Measurements from ENCODE around the gene LRRC23.

LRRC23 gene

DNA sequence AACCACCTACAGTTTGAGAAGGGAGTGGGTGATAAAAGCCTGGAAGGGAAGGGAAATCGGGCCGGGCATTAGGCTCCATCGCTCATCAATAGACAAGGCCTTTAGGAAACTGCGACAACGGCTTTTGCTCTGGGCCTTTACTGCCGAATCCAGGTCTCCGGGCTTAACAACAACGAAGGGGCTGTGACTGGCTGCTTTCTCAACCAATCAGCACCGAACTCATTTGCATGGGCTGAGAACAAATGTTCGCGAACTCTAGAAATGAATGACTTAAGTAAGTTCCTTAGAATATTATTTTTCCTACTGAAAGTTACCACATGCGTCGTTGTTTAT is 38.7 kb downstream of the LRRC23 start:
- H3K4me1 ChIP-seq (ENCODE audit: control insufficient read depth in 2 of 2, insufficient read depth in 2 of 2, low read length in 2 of 2) = peaks cover 39 to 40% of the 10 kb centered on the region in 2 donors

DNA sequence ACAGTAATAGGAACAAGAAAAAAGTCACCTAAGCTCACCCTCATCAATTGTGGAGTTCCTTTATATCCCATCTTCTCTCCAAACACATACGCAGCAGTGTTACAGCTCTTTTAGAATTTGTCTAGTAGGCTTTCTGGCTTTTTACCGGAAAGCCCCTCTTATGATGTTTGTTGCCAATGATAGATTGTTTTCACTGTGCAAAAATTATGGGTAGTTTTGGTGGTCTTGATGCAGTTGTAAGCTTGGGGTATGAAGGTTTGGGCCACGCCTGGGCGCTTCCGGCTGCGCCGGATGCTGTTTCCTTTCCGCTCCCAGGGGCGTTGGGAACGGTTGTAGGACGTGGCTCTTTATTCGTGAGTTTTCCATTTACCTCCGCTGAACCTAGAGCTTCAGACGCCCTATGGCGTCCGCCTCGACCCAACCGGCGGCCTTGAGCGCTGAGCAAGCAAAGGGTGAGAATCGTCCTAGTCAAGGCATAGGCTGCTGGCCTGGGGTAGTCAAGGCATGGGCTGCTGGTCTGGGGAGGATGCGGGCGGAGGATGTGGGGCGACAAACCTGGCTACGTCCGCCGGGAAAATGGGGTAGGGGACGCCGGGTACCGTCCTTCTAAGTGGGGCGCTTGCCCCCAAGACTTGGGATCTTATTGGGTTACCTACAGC is 39.2 kb downstream of the LRRC23 start, which contains the start of the genes C12orf57 and RNU7-1:
Gene C12orf57 (plus strand): TSS at position 301 of the 659 bp plus-strand sequence. CDS start 100 bp downstream, at position 401.
Gene RNU7-1 (plus strand): TSS at position 95 of the 659 bp plus-strand sequence.
- Histone ChIP-seq H3K9ac (ENCODE audit: low read depth in 1 of 2, low read length in 2 of 2) (peak within 1 kb of the TSS; percentile 96 to 97), H3K4me3 (ENCODE audit: low read length in 2 of 2) (peak within 1 kb of the TSS; percentile 88 to 91), H3K4me1 (ENCODE audit: control insufficient read depth in 2 of 2, insufficient read depth in 2 of 2, low read length in 2 of 2) (peaks cover 37 to 38% of the 10 kb centered on the region in 2 donors), H3K9me3 (ENCODE audit: control insufficient read depth in 2 of 2, low read length in 2 of 2) (no peaks in the 10 kb centered on the region), H3K27me3 (ENCODE audit: control insufficient read depth in 2 of 2, insufficient read depth in 2 of 2, low read length in 2 of 2) (no peaks in the 10 kb centered on the region), H3K27ac (ENCODE audit: low read depth in 2 of 2, low read length in 2 of 2) (peak within 1 kb of the TSS; percentile 98 to 100), H3K36me3 (ENCODE audit: control insufficient read depth in 2 of 2, insufficient read depth in 2 of 2, low read length in 2 of 2) (peaks cover 10 to 14% of the 10 kb centered on the region in 2 donors)

More for the DNA sequence above, 38.7 kb downstream of the LRRC23 start:
- Histone ChIP-seq H3K27me3 (ENCODE audit: control insufficient read depth in 2 of 2, insufficient read depth in 2 of 2, low read length in 2 of 2) (no peaks in the 10 kb centered on the region), H3K9me3 (ENCODE audit: control insufficient read depth in 2 of 2, low read length in 2 of 2) (no peaks in the 10 kb centered on the region), H3K4me3 (ENCODE audit: low read length in 2 of 2) (peak overlapping the region; percentile 88 to 91), H3K9ac (ENCODE audit: low read depth in 1 of 2, low read length in 2 of 2) (peak overlapping the region; percentile 96 to 97), H3K36me3 (ENCODE audit: control insufficient read depth in 2 of 2, insufficient read depth in 2 of 2, low read length in 2 of 2) (peaks cover 10 to 14% of the 10 kb centered on the region in 2 donors), H3K27ac (ENCODE audit: low read depth in 2 of 2, low read length in 2 of 2) (peak overlapping the region; percentile 98 to 100)

DNA sequence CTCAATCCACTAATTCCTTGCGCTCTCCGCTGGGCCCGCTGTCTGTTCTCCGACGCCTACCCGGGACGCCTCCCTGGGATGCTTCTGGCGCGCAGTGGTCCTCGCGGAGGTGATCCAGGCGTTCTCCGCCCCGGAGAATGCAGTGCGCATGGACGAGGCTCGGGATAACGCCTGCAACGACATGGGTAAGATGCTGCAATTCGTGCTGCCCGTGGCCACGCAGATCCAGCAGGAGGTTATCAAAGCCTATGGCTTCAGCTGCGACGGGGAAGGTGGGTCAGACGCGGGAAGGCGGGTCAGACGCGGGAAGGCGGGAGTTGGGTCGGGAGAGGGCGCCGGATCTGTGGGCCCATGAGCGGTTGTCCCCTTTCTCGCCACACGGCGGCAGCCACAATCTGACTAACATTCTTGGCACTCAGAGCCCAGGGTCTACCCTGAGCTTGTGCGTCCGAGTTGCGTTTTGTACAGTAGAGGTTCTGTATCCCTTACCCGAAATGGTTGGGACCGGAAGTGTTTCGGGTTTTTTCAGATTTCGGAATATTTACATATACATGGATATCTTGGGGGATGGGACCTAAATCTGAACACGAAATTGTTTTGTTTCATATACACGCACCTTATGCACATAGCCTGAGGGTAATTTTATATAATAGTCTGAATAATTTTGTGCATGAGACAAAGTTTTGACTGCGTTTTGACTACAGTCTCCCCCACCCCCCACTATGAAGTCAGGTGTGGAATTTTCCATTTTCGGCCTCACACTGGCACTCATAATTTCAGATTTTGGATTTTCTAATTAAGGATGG is 40.0 kb downstream of the LRRC23 start:
- H3K36me3 ChIP-seq (ENCODE audit: control insufficient read depth in 2 of 2, insufficient read depth in 2 of 2, low read length in 2 of 2) = peaks cover 10 to 14% of the 10 kb centered on the region in 2 donors
- H3K27ac ChIP-seq (ENCODE audit: low read depth in 2 of 2, low read length in 2 of 2) = peak overlapping the region; percentile 98 to 100
- H3K4me1 ChIP-seq (ENCODE audit: control insufficient read depth in 2 of 2, insufficient read depth in 2 of 2, low read length in 2 of 2) = peaks cover 41 to 44% of the 10 kb centered on the region in 2 donors
- H3K27me3 ChIP-seq (ENCODE audit: control insufficient read depth in 2 of 2, insufficient read depth in 2 of 2, low read length in 2 of 2) = no peaks in the 10 kb centered on the region
- H3K4me3 ChIP-seq (ENCODE audit: low read length in 2 of 2) = peak overlapping the region; percentile 88 to 91
- H3K9me3 ChIP-seq (ENCODE audit: control insufficient read depth in 2 of 2, low read length in 2 of 2) = no peaks in the 10 kb centered on the region
- H3K9ac ChIP-seq (ENCODE audit: low read depth in 1 of 2, low read length in 2 of 2) = peak overlapping the region; percentile 96 to 97

DNA sequence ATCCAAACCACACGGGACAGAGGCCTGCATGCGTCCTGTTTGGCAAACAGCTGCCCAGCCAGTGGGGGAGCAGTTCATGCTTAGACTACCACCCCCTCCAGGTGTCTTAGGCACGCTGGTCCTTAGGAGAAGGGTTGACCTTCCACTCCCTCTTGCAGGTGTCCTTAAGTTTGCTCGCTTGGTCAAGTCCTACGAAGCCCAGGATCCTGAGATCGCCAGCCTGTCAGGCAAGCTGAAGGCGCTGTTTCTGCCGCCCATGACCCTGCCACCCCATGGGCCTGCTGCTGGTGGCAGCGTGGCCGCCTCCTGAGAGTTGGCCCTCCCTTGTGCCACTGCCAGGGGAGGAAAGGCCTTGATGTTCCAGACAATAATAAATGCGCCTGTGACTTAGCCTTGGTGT is 41.0 kb downstream of the LRRC23 start:
- H3K27ac ChIP-seq (ENCODE audit: low read depth in 2 of 2, low read length in 2 of 2) = peak overlapping the region; percentile 98 to 100
- peak overlapping the region; percentile 58 to 80 for H3K4me3 ChIP-seq (ENCODE audit: low read length in 2 of 2)
- peak overlapping the region; percentile 63 to 96 for H3K9ac ChIP-seq (ENCODE audit: low read depth in 1 of 2, low read length in 2 of 2)
- no peaks in the 10 kb centered on the region for H3K27me3 ChIP-seq (ENCODE audit: control insufficient read depth in 2 of 2, insufficient read depth in 2 of 2, low read length in 2 of 2)
- peaks cover 45 to 49% of the 10 kb centered on the region in 2 donors for H3K4me1 ChIP-seq (ENCODE audit: control insufficient read depth in 2 of 2, insufficient read depth in 2 of 2, low read length in 2 of 2)
- H3K36me3 ChIP-seq (ENCODE audit: control insufficient read depth in 2 of 2, insufficient read depth in 2 of 2, low read length in 2 of 2) = peaks cover 9 to 10% of the 10 kb centered on the region in 2 donors
- H3K9me3 ChIP-seq (ENCODE audit: control insufficient read depth in 2 of 2, low read length in 2 of 2) = no peaks in the 10 kb centered on the region

DNA sequence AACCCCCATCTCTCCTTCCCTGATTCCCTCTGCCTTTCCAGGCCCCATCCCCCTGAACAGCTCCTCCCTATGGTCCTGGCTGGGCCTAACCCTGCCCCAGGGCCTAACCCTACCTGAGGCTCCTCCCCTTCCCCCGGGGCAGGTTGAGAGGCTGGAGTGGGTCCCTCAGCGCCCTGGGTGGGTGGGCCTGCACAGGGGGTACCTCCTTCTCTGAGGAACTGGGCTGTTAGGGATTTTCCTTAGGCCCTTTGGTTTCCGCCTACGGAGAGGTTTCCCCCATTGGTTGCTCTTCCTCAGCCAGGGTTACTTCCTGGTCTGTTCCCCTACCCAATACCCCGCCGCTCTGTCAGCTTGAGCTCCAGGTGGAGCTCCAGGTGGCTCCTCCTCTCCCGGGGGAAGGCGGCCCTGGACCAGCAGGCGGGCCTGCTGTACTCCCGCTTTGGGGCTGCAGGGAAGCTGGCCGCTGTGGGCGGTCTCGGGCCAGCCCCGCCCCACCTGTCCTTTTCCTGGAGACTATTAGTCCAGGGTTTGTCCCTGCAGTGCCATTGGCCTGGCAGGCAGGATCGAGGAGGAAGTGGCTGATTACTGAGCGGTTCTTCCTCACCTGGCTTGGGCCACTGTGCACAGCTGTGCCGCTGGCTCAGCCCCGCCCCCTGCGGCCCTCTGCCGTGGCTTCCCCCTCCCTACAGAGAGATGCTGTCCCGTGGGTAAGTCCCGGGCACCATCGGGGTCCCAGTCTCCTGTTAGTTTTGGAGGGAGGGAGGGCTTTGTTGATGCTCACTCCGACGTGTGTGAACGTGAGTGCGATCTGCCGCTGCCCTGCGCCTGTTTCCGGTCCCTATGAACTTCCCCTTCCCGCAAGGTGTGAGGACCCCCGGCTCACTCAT is 41.7 kb downstream of the LRRC23 start:
- peaks cover 49 to 52% of the 10 kb centered on the region in 2 donors for H3K4me1 ChIP-seq (ENCODE audit: control insufficient read depth in 2 of 2, insufficient read depth in 2 of 2, low read length in 2 of 2)
- peaks cover 4 to 6% of the 10 kb centered on the region in 2 donors for H3K36me3 ChIP-seq (ENCODE audit: control insufficient read depth in 2 of 2, insufficient read depth in 2 of 2, low read length in 2 of 2)
- H3K27me3 ChIP-seq (ENCODE audit: control insufficient read depth in 2 of 2, insufficient read depth in 2 of 2, low read length in 2 of 2) = no peaks in the 10 kb centered on the region
- H3K9me3 ChIP-seq (ENCODE audit: control insufficient read depth in 2 of 2, low read length in 2 of 2) = no peaks in the 10 kb centered on the region
- peak overlapping the region; percentile 98 to 100 for H3K27ac ChIP-seq (ENCODE audit: low read depth in 2 of 2, low read length in 2 of 2)
- H3K4me3 ChIP-seq (ENCODE audit: low read length in 2 of 2) = peak overlapping the region; percentile 77 to 80
- H3K9ac ChIP-seq (ENCODE audit: low read depth in 1 of 2, low read length in 2 of 2) = peak overlapping the region; percentile 63 to 96

DNA sequence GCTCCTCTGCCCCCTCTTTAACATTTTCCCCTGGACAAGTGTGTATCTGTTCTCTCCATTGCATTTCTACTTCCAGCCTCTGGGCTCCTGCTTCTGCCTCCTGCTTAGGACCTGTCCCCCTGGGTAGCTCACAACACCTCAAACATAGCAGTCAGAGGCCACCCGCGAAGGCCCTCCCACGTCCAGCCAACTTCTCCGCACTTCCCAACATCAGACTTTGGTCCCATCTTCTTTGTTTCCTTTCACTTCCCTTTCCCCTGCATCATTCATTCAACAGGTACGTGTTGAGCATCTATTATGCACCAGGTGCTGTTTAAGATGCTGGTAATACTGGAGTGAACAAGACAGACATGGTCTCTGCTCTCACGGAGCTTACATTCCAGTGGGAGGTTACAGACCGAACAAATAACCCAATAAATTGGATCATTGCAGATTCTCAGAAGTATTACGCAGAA is 42.3 kb downstream of the LRRC23 start:
- H3K4me1 ChIP-seq (ENCODE audit: control insufficient read depth in 2 of 2, insufficient read depth in 2 of 2, low read length in 2 of 2) = peaks cover 49 to 52% of the 10 kb centered on the region in 2 donors
- H3K4me3 ChIP-seq (ENCODE audit: low read length in 2 of 2) = peak overlapping the region; percentile 77 to 80
- H3K9me3 ChIP-seq (ENCODE audit: control insufficient read depth in 2 of 2, low read length in 2 of 2) = no peaks in the 10 kb centered on the region
- H3K27ac ChIP-seq (ENCODE audit: low read depth in 2 of 2, low read length in 2 of 2) = peak overlapping the region; percentile 98 to 100
- no peaks in the 10 kb centered on the region for H3K36me3 ChIP-seq (ENCODE audit: control insufficient read depth in 2 of 2, insufficient read depth in 2 of 2, low read length in 2 of 2)
- H3K27me3 ChIP-seq (ENCODE audit: control insufficient read depth in 2 of 2, insufficient read depth in 2 of 2, low read length in 2 of 2) = no peaks in the 10 kb centered on the region
- H3K9ac ChIP-seq (ENCODE audit: low read depth in 1 of 2, low read length in 2 of 2) = peak overlapping the region; percentile 63 to 96

DNA sequence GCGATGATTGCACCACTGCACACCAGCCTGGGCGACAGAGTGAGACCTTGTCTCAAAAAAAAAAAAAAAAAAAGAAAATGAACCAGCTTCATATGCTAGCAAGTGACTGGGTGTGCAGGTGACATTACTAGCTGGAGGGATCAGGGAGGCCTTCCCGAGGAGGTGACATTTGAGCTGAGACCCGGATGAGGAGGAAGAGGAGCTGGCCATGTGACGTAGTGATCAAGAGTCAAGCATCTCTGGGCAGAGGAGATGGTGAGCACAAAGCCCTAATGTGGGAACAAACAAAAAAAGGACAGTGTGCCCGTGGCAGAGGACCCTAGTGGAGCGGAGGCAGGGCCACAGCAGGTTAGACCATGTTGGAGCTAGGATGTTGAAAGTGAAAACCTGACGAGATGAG is 43.0 kb downstream of the LRRC23 start:
- H3K27ac ChIP-seq (ENCODE audit: low read depth in 2 of 2, low read length in 2 of 2) = no peak overlapping the region
- H3K9me3 ChIP-seq (ENCODE audit: control insufficient read depth in 2 of 2, low read length in 2 of 2) = no peaks in the 10 kb centered on the region
- peak overlapping the region in 1 of 2 donors; percentile 63 for H3K9ac ChIP-seq (ENCODE audit: low read depth in 1 of 2, low read length in 2 of 2)
- no peaks in the 10 kb centered on the region for H3K27me3 ChIP-seq (ENCODE audit: control insufficient read depth in 2 of 2, insufficient read depth in 2 of 2, low read length in 2 of 2)
- H3K4me1 ChIP-seq (ENCODE audit: control insufficient read depth in 2 of 2, insufficient read depth in 2 of 2, low read length in 2 of 2) = peaks cover 49 to 52% of the 10 kb centered on the region in 2 donors
- H3K36me3 ChIP-seq (ENCODE audit: control insufficient read depth in 2 of 2, insufficient read depth in 2 of 2, low read length in 2 of 2) = peaks cover 0 to 6% of the 10 kb centered on the region in 2 donors
- H3K4me3 ChIP-seq (ENCODE audit: low read length in 2 of 2) = no peak overlapping the region

DNA sequence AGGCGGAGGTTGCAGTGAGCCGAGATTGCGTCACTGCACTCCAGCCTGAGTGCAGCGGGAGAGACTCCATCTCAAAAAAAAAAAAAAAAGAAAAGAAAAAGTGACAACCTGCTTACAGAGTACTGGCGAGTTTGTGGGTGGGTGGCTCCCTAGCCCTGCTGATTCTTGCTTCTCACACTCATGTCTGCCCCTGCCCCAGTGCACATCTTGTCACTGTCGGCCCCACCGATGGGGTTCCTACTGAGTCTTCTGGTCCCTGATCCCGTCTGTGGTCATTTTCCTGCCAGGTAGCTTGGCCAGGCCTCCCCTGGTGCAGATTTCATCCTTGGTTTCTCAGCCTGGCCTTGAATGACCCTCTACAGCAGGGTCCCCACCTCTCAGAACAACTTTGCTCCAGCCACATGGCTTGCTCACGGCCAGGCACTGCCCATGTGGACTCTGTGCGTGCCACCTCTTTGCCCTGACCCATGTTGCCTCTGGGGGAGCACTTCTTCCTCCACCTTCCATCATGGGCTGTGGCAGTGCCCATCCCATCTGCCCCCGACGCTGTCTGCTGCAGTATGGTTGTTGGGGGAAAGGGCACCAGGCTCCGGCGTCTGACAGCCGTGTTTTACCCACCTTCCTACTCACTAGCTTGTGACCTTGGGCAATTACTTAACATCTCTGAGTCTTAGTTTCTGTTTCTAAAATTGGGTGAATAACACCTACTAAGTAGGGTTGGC is 44.4 kb downstream of the LRRC23 start:
- H3K4me3 ChIP-seq (ENCODE audit: low read length in 2 of 2) = no peak overlapping the region
- H3K27me3 ChIP-seq (ENCODE audit: control insufficient read depth in 2 of 2, insufficient read depth in 2 of 2, low read length in 2 of 2) = no peaks in the 10 kb centered on the region
- peak overlapping the region; percentile 24 to 77 for H3K27ac ChIP-seq (ENCODE audit: low read depth in 2 of 2, low read length in 2 of 2)
- peak overlapping the region in 1 of 2 donors; percentile 63 for H3K9ac ChIP-seq (ENCODE audit: low read depth in 1 of 2, low read length in 2 of 2)
- no peaks in the 10 kb centered on the region for H3K9me3 ChIP-seq (ENCODE audit: control insufficient read depth in 2 of 2, low read length in 2 of 2)
- H3K4me1 ChIP-seq (ENCODE audit: control insufficient read depth in 2 of 2, insufficient read depth in 2 of 2, low read length in 2 of 2) = peaks cover 41 to 47% of the 10 kb centered on the region in 2 donors
- peaks cover 0 to 8% of the 10 kb centered on the region in 2 donors for H3K36me3 ChIP-seq (ENCODE audit: control insufficient read depth in 2 of 2, insufficient read depth in 2 of 2, low read length in 2 of 2)

DNA sequence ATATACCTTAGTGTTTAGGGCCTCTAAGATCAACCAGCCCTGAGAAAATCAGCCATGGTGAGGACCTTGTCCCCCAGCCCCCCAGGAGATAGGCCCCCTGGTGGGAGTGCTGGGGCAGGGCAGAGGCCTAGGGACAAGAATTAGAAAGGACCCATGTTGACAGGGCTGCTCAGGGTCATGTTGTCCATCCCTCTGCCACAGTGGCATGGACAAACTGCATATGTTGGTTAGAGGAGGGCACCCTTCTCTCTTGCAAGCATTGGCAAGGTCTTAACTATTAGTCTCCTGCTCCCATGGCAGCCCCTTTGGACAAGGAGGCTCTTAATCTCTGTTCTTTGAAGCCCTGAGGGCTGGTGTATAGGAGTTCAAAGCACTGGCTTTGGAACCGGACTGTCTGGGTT is 45.8 kb downstream of the LRRC23 start:
- H3K9ac ChIP-seq (ENCODE audit: low read depth in 1 of 2, low read length in 2 of 2) = peak overlapping the region in 1 of 2 donors; percentile 72
- peaks cover 2 to 15% of the 10 kb centered on the region in 2 donors for H3K36me3 ChIP-seq (ENCODE audit: control insufficient read depth in 2 of 2, insufficient read depth in 2 of 2, low read length in 2 of 2)
- no peaks in the 10 kb centered on the region for H3K9me3 ChIP-seq (ENCODE audit: control insufficient read depth in 2 of 2, low read length in 2 of 2)
- H3K27me3 ChIP-seq (ENCODE audit: control insufficient read depth in 2 of 2, insufficient read depth in 2 of 2, low read length in 2 of 2) = no peaks in the 10 kb centered on the region
- peak overlapping the region; percentile 14 to 91 for H3K27ac ChIP-seq (ENCODE audit: low read depth in 2 of 2, low read length in 2 of 2)
- peaks cover 35 to 46% of the 10 kb centered on the region in 2 donors for H3K4me1 ChIP-seq (ENCODE audit: control insufficient read depth in 2 of 2, insufficient read depth in 2 of 2, low read length in 2 of 2)
- H3K4me3 ChIP-seq (ENCODE audit: low read length in 2 of 2) = peak overlapping the region in 1 of 2 donors; percentile 76

Measured in mucosa of rectum (tissue), 2 donors.